Measurements from ENCODE around the gene SNW1.
A peak's percentile ranks its signal among the peaks of the same experiment; 100 is the strongest.

Gene SNW1

GRCh38 chr14:77710364-77710763, 50.6 kb downstream of the SNW1 start:
- Histone ChIP-seq H3K4me3 (ENCODE audit: insufficient read depth, low read depth, low read length, poor library complexity, severe bottlenecking) (no peak overlapping the region), H3K27ac (ENCODE audit: insufficient read depth, low read length, poor library complexity, severe bottlenecking) (no peak overlapping the region), H3K9me3 (ENCODE audit: control insufficient read depth, low read length) (no peaks in the 10 kb centered on the region), H3K36me3 (ENCODE audit: control insufficient read depth, insufficient read depth, low read length) (peaks cover 46% of the 10 kb centered on the region), H3K27me3 (replicated peaks; ENCODE audit: control insufficient read depth, insufficient read depth, low read length, poor library complexity, severe bottlenecking) (no peaks in the 10 kb centered on the region), H3K4me1 (ENCODE audit: control insufficient read depth, insufficient read depth, low read length, poor library complexity, severe bottlenecking) (peaks cover 20% of the 10 kb centered on the region)
- DNase-seq, result no peak

DNA sequence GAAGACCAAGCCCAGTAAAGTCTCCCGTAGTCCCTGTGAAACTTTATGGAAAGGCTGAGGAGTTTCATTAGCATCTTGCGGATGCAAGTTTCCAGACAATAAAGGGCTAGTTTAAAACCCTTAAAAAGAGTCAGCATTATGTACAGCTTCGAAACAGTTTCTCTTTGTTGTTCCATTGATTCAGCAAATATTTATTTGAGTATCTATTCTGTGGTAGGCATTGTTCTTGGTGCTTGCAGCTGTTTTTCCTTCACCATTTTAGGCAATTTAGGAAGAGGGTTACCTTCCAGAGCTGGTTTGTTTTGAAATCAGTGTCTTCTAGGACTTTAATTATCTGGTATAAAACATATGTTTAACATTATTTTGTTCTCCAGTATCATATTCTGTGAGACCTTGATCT, 51.5 kb downstream of the SNW1 start:
- Histone ChIP-seq H3K4me1 (ENCODE audit: control insufficient read depth, insufficient read depth, low read length, poor library complexity, severe bottlenecking) (peaks cover 20% of the 10 kb centered on the region), H3K27ac (ENCODE audit: insufficient read depth, low read length, poor library complexity, severe bottlenecking) (no peak overlapping the region), H3K36me3 (ENCODE audit: control insufficient read depth, insufficient read depth, low read length) (peaks cover 43% of the 10 kb centered on the region), H3K27me3 (replicated peaks; ENCODE audit: control insufficient read depth, insufficient read depth, low read length, poor library complexity, severe bottlenecking) (no peaks in the 10 kb centered on the region), H3K4me3 (ENCODE audit: insufficient read depth, low read depth, low read length, poor library complexity, severe bottlenecking) (peak overlapping the region; percentile 96), H3K9me3 (ENCODE audit: control insufficient read depth, low read length) (no peaks in the 10 kb centered on the region)
- DNase-seq, result no peak

DNA sequence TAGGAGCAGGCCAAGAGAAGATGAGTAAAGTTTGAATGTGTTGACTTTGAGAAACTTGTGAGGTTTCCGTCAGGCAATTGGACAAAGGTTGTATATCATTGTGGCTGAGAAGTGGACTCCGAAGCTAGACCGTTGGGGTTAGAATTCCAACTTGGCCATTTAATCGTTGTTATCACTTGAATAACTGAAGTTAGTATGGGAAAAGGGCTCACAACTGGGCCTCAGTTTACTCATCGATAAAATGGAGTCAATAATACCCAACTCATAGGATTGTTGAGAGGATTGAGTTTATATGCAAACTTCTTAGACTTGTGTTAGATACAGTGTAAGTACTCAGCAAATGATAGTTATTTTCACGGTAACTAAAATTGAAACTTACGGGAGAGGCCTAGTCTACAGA, 52.2 kb downstream of the SNW1 start:
- DNase-seq, result no peak
- Histone ChIP-seq H3K9me3 (ENCODE audit: control insufficient read depth, low read length) (no peaks in the 10 kb centered on the region), H3K27ac (ENCODE audit: insufficient read depth, low read length, poor library complexity, severe bottlenecking) (no peak overlapping the region), H3K4me1 (ENCODE audit: control insufficient read depth, insufficient read depth, low read length, poor library complexity, severe bottlenecking) (peaks cover 20% of the 10 kb centered on the region), H3K27me3 (replicated peaks; ENCODE audit: control insufficient read depth, insufficient read depth, low read length, poor library complexity, severe bottlenecking) (no peaks in the 10 kb centered on the region), H3K4me3 (ENCODE audit: insufficient read depth, low read depth, low read length, poor library complexity, severe bottlenecking) (peak overlapping the region; percentile 96), H3K36me3 (ENCODE audit: control insufficient read depth, insufficient read depth, low read length) (peaks cover 43% of the 10 kb centered on the region)

- Histone ChIP-seq H3K4me3 (ENCODE audit: insufficient read depth, low read depth, low read length, poor library complexity, severe bottlenecking) (peak within 1 kb of the TSS; percentile 96), H3K36me3 (ENCODE audit: control insufficient read depth, insufficient read depth, low read length) (peaks cover 43% of the 10 kb centered on the region)
Measured at GRCh38 chr14:77707724-77708408, 53.1 kb downstream of the SNW1 start, which contains the start of the genes ALKBH1 and SLIRP. TSS of gene ALKBH1 (minus strand) at chr14:77708023. CDS start at chr14:77708004, 19 bp downstream. TSS of gene SLIRP (plus strand) at chr14:77708103. CDS start at chr14:77708112, 9 bp downstream.

GRCh38 chr14:77707355-77707723, 53.6 kb downstream of the SNW1 start:
- DNase-seq, result no peak
- Histone ChIP-seq H3K36me3 (ENCODE audit: control insufficient read depth, insufficient read depth, low read length) (peaks cover 44% of the 10 kb centered on the region), H3K9me3 (ENCODE audit: control insufficient read depth, low read length) (no peaks in the 10 kb centered on the region), H3K4me3 (ENCODE audit: insufficient read depth, low read depth, low read length, poor library complexity, severe bottlenecking) (peak overlapping the region; percentile 96), H3K4me1 (ENCODE audit: control insufficient read depth, insufficient read depth, low read length, poor library complexity, severe bottlenecking) (peaks cover 20% of the 10 kb centered on the region), H3K27ac (ENCODE audit: insufficient read depth, low read length, poor library complexity, severe bottlenecking) (peak overlapping the region; percentile 76), H3K27me3 (replicated peaks; ENCODE audit: control insufficient read depth, insufficient read depth, low read length, poor library complexity, severe bottlenecking) (no peaks in the 10 kb centered on the region)

More at GRCh38 chr14:77707724-77708408, 53.1 kb downstream of the SNW1 start, which contains the start of the genes ALKBH1 and SLIRP:
- no peaks in the 10 kb centered on the region for H3K9me3 ChIP-seq (ENCODE audit: control insufficient read depth, low read length)
- no peaks in the 10 kb centered on the region for H3K27me3 ChIP-seq (replicated peaks; ENCODE audit: control insufficient read depth, insufficient read depth, low read length, poor library complexity, severe bottlenecking)
- peak within 1 kb of the TSS; percentile 76 for H3K27ac ChIP-seq (ENCODE audit: insufficient read depth, low read length, poor library complexity, severe bottlenecking)
- peak; percentile 70 to 82 (median 80) for DNase-seq
- peaks cover 20% of the 10 kb centered on the region for H3K4me1 ChIP-seq (ENCODE audit: control insufficient read depth, insufficient read depth, low read length, poor library complexity, severe bottlenecking)

DNA sequence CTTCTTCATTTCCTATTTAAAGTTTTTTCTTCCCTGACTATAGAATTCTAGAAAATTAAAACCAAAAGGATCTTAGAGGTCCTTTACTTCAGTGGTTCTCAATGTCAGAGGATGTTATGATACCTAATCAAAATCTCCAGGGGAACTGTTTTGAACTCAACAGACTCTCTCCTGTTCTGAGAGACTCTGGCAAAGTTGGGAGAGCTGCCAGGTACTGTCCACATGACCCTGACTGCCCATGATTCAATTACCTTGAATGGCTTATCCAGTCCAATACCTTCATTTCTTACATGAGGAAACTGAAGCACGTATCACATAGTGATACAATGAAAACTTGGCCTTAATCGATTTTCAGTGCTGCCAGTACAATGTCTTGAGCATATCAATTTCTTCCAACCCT, 69.7 kb downstream of the SNW1 start:
- DNase-seq, result no peak

GRCh38 chr14:77682158-77682553, 78.8 kb downstream of the SNW1 start:
- no peaks in the 10 kb centered on the region for H3K27me3 ChIP-seq (replicated peaks; ENCODE audit: control insufficient read depth, insufficient read depth, low read length, poor library complexity, severe bottlenecking)
- H3K9me3 ChIP-seq (ENCODE audit: control insufficient read depth, low read length), result no peaks in the 10 kb centered on the region
- H3K4me3 ChIP-seq (ENCODE audit: insufficient read depth, low read depth, low read length, poor library complexity, severe bottlenecking), result no peak overlapping the region
- no peak overlapping the region for H3K27ac ChIP-seq (ENCODE audit: insufficient read depth, low read length, poor library complexity, severe bottlenecking)
- H3K36me3 ChIP-seq (ENCODE audit: control insufficient read depth, insufficient read depth, low read length), result peaks cover 21% of the 10 kb centered on the region
- no peaks in the 10 kb centered on the region for H3K4me1 ChIP-seq (ENCODE audit: control insufficient read depth, insufficient read depth, low read length, poor library complexity, severe bottlenecking)
- no peak for DNase-seq

More for the DNA sequence above, 69.7 kb downstream of the SNW1 start:
- peaks cover 38% of the 10 kb centered on the region for H3K36me3 ChIP-seq (ENCODE audit: control insufficient read depth, insufficient read depth, low read length)
- no peak overlapping the region for H3K27ac ChIP-seq (ENCODE audit: insufficient read depth, low read length, poor library complexity, severe bottlenecking)
- no peaks in the 10 kb centered on the region for H3K4me1 ChIP-seq (ENCODE audit: control insufficient read depth, insufficient read depth, low read length, poor library complexity, severe bottlenecking)
- no peak overlapping the region for H3K4me3 ChIP-seq (ENCODE audit: insufficient read depth, low read depth, low read length, poor library complexity, severe bottlenecking)
- no peaks in the 10 kb centered on the region for H3K27me3 ChIP-seq (replicated peaks; ENCODE audit: control insufficient read depth, insufficient read depth, low read length, poor library complexity, severe bottlenecking)
- H3K9me3 ChIP-seq (ENCODE audit: control insufficient read depth, low read length), result no peaks in the 10 kb centered on the region

DNA sequence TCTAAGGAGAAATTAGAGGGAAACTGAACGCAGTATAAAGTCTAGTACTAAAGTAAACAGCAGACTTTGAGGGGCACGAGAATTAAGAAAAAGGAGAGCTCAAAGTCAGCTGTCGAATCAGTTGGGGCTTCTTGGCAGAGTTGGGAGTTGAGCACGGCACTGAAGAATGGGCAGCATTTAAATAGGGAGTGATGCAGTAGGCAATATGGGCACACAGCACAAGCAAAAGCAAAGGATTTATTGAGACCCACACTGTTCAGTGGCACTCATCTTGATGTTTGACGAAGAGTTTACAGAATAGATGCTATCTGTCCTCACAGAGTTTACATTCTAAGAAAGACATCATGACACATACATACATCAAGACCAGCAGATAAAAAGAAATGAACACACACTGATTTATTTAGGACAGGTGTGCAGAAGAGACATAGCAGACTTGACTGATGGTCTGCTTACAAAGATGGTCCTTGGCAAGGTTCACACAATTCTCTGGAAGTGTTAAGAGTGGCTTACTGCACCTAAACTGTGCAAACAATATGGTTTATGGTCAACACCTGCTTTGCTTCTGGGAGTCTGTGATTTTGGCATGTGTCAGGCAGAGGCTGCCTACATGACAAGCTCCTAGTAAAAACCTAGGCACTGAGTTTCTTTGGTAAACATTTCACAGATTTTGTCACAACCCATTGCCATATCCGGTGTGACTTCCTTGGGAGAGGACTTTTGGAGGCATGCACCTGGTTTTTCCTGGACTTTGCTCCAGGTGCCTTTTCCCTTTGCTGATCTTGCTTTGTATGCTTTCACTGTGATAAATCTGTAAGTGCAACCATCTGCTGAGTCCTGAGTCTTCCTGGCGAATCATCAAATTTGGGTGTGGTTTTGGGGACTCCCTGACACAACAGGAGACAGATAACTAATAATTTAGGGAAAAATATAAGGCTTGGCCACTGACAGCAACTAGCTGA, 79.5 kb downstream of the SNW1 start:
- no peak for DNase-seq
- Histone ChIP-seq H3K9me3 (ENCODE audit: control insufficient read depth, low read length) (no peaks in the 10 kb centered on the region), H3K36me3 (ENCODE audit: control insufficient read depth, insufficient read depth, low read length) (peaks cover 21% of the 10 kb centered on the region), H3K4me1 (ENCODE audit: control insufficient read depth, insufficient read depth, low read length, poor library complexity, severe bottlenecking) (no peaks in the 10 kb centered on the region), H3K4me3 (ENCODE audit: insufficient read depth, low read depth, low read length, poor library complexity, severe bottlenecking) (no peak overlapping the region), H3K27ac (ENCODE audit: insufficient read depth, low read length, poor library complexity, severe bottlenecking) (no peak overlapping the region), H3K27me3 (replicated peaks; ENCODE audit: control insufficient read depth, insufficient read depth, low read length, poor library complexity, severe bottlenecking) (no peaks in the 10 kb centered on the region)

- Histone ChIP-seq H3K27ac (ENCODE audit: insufficient read depth, low read length, poor library complexity, severe bottlenecking) (no peak overlapping the region), H3K27me3 (replicated peaks; ENCODE audit: control insufficient read depth, insufficient read depth, low read length, poor library complexity, severe bottlenecking) (no peaks in the 10 kb centered on the region), H3K36me3 (ENCODE audit: control insufficient read depth, insufficient read depth, low read length) (peaks cover 40% of the 10 kb centered on the region), H3K4me1 (ENCODE audit: control insufficient read depth, insufficient read depth, low read length, poor library complexity, severe bottlenecking) (no peaks in the 10 kb centered on the region), H3K4me3 (ENCODE audit: insufficient read depth, low read depth, low read length, poor library complexity, severe bottlenecking) (no peak overlapping the region), H3K9me3 (ENCODE audit: control insufficient read depth, low read length) (no peaks in the 10 kb centered on the region)
- no peak for DNase-seq
Measured at GRCh38 chr14:77674931-77675330, 86.0 kb downstream of the SNW1 start.

DNA sequence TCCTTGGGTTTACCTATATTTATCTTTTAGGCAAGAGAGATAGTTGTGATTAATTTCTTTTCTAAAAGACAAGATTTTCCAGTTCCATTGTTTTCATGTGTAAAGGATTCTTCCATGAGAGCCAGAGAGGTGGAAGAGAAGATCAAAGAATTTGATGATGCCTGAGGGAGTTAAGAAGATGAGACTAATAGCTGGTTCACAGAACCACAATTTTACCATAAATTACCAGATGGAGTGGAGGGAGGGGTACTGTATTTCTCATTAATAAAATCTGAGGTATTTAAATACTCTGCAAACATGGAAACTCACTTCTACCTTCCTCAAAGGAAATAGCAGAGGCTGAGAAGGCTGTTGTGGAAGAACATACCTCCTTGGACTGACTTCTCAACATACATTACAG, 87.8 kb downstream of the SNW1 start:
- H3K4me1 ChIP-seq (ENCODE audit: control insufficient read depth, insufficient read depth, low read length, poor library complexity, severe bottlenecking), result no peaks in the 10 kb centered on the region
- H3K36me3 ChIP-seq (ENCODE audit: control insufficient read depth, insufficient read depth, low read length), result peaks cover 34% of the 10 kb centered on the region
- H3K9me3 ChIP-seq (ENCODE audit: control insufficient read depth, low read length), result no peaks in the 10 kb centered on the region
- no peak overlapping the region for H3K4me3 ChIP-seq (ENCODE audit: insufficient read depth, low read depth, low read length, poor library complexity, severe bottlenecking)
- H3K27me3 ChIP-seq (replicated peaks; ENCODE audit: control insufficient read depth, insufficient read depth, low read length, poor library complexity, severe bottlenecking), result no peaks in the 10 kb centered on the region
- no peak overlapping the region for H3K27ac ChIP-seq (ENCODE audit: insufficient read depth, low read length, poor library complexity, severe bottlenecking)
- no peak for DNase-seq

Measured in effector memory CD4-positive, alpha-beta T cell (primary cell).